Panc1 (cell line): Measurements from ENCODE around the gene CRTC1.

ENCODE experiments used
- POLR2AphosphoS5 ChIP-seq: IDR thresholded peaks from 2 replicates; pipeline ENCODE4 v1.6.1; 2012; ENCODE audit warnings: mild to moderate bottlenecking, low read depth, low read length, moderate library complexity
- SIN3A ChIP-seq: IDR thresholded peaks from 2 replicates; pipeline ENCODE4 v1.6.1; 2012; ENCODE audit warnings: low read depth, mild to moderate bottlenecking, low read length, moderate library complexity, borderline replicate concordance; ENCODE audit not compliant: insufficient read depth
- TF ChIP-seq, protein P1 (sequence below): fragments of 450-650 bp; IDR thresholded peaks from 2 replicates; pipeline ENCODE4 v1.5.1; 2017; ENCODE audit warnings: mild to moderate bottlenecking

DNA sequence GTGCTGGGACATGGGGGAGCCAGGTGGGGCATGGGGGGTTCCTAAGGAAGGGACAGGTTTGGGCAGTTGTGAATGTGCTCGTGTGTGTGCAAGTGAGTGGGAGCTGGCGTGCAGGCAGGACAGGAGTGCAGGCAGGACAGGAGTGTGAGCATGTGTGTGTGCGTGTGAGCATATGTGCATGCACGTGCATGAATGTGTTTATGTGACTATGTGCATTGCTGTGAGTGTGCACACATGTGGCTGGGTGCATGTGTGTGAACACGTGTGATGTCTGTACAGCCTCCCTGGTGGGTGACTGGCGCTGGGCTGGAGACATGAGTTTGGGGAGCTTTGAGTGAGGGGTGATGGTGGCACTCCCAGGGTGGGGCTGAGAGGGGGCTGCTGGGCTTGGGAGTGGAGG lies 33.4 kb downstream of the CRTC1 start:
- TF ChIP-seq SIN3A: no peak
- TF ChIP-seq, protein P1, sequence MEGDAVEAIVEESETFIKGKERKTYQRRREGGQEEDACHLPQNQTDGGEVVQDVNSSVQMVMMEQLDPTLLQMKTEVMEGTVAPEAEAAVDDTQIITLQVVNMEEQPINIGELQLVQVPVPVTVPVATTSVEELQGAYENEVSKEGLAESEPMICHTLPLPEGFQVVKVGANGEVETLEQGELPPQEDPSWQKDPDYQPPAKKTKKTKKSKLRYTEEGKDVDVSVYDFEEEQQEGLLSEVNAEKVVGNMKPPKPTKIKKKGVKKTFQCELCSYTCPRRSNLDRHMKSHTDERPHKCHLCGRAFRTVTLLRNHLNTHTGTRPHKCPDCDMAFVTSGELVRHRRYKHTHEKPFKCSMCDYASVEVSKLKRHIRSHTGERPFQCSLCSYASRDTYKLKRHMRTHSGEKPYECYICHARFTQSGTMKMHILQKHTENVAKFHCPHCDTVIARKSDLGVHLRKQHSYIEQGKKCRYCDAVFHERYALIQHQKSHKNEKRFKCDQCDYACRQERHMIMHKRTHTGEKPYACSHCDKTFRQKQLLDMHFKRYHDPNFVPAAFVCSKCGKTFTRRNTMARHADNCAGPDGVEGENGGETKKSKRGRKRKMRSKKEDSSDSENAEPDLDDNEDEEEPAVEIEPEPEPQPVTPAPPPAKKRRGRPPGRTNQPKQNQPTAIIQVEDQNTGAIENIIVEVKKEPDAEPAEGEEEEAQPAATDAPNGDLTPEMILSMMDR: no peak
- TF ChIP-seq POLR2AphosphoS5: no peak
